H9 (cell line): ENCODE data around the gene HPGD. TPM values are rescaled to one million over a fixed set of nuclear protein-coding genes. Genes with fewer than 3 reads are reported as not detected.

Experiments
- DNase-seq: peaks from one replicate; pipeline ENCODE4 v3.0.0-alpha.2; 2017
- H2AFZ ChIP-seq: one replicate; pipeline ENCODE4 v1.6.1; 2013; ENCODE audit warnings: mild to moderate bottlenecking, low read length, control low read depth, moderate library complexity
- H2AK5ac ChIP-seq: 2 replicates; pipeline ENCODE4 v1.6.1; 2013; ENCODE audit warnings: low read length, control low read depth, mixed read lengths; ENCODE audit not compliant: insufficient read length
- H2BK120ac ChIP-seq: one replicate; pipeline ENCODE4 v1.6.1; 2013; ENCODE audit warnings: low read depth, mild to moderate bottlenecking, low read length, control low read depth, inconsistent platforms; ENCODE audit not compliant: poor library complexity, severe bottlenecking
- H2BK12ac ChIP-seq: 2 replicates; pipeline ENCODE4 v1.6.1; 2013; ENCODE audit warnings: low read length, control low read depth, mixed read lengths, low read depth; ENCODE audit not compliant: insufficient read length
- H2BK15ac ChIP-seq: 2 replicates; pipeline ENCODE4 v1.6.1; 2013; ENCODE audit warnings: low read depth, low read length, control low read depth
- H2BK20ac ChIP-seq: one replicate; pipeline ENCODE4 v1.6.1; 2013; ENCODE audit warnings: low read depth, mild to moderate bottlenecking, low read length, control low read depth, inconsistent platforms; ENCODE audit not compliant: poor library complexity, severe bottlenecking
- H2BK5ac ChIP-seq: 2 replicates; pipeline ENCODE4 v1.6.1; 2013; ENCODE audit warnings: low read length, control low read depth, mixed read lengths; ENCODE audit not compliant: insufficient read length
- H3K14ac ChIP-seq: 2 replicates; pipeline ENCODE4 v1.6.1; 2013; ENCODE audit warnings: low read length, control low read depth; ENCODE audit not compliant: insufficient read depth
- H3K18ac ChIP-seq: 2 replicates; pipeline ENCODE4 v1.6.1; 2013; ENCODE audit warnings: low read depth, mild to moderate bottlenecking, mixed read lengths, low read length, control low read depth; ENCODE audit not compliant: insufficient read length
- H3K23ac ChIP-seq: 2 replicates; pipeline ENCODE4 v1.6.1; 2013; ENCODE audit warnings: low read length, control low read depth, mixed read lengths, low read depth; ENCODE audit not compliant: insufficient read length
- H3K23me2 ChIP-seq: 2 replicates; pipeline ENCODE4 v1.6.1; 2013; ENCODE audit warnings: low read depth, mild to moderate bottlenecking, mixed read lengths, low read length, control low read depth; ENCODE audit not compliant: insufficient read length, poor library complexity, severe bottlenecking
- H3K27ac ChIP-seq: 2 replicates; pipeline ENCODE4 v1.5.1; 2013; ENCODE audit warnings: low read length, control low read depth, mixed read lengths, low read depth; ENCODE audit not compliant: insufficient read length
- H3K27me3 ChIP-seq: 2 replicates; pipeline ENCODE4 v1.6.1; 2013; ENCODE audit warnings: low read length, control low read depth, inconsistent platforms; ENCODE audit not compliant: insufficient read depth
- H3K4ac ChIP-seq: 2 replicates; pipeline ENCODE4 v1.6.1; 2013; ENCODE audit warnings: low read depth, mild to moderate bottlenecking, control low read depth, inconsistent platforms, low read length, moderate library complexity
- H3K4me1 ChIP-seq: 2 replicates; pipeline ENCODE4 v1.6.1; 2013; ENCODE audit warnings: low read length, control low read depth, inconsistent platforms; ENCODE audit not compliant: insufficient read depth
- H3K4me2 ChIP-seq: 2 replicates; pipeline ENCODE4 v1.6.1; 2013; ENCODE audit warnings: low read length, control low read depth, mixed read lengths; ENCODE audit not compliant: insufficient read length, insufficient read depth
- H3K56ac ChIP-seq: 2 replicates; pipeline ENCODE4 v1.6.1; 2013; ENCODE audit warnings: low read depth, mild to moderate bottlenecking, mixed read lengths, low read length, control low read depth; ENCODE audit not compliant: insufficient read length
- H3K79me1 ChIP-seq: 2 replicates; pipeline ENCODE4 v1.6.1; 2013; ENCODE audit warnings: low read depth, mild to moderate bottlenecking, moderate library complexity, low read length, control low read depth, inconsistent platforms; ENCODE audit not compliant: insufficient read depth, poor library complexity, severe bottlenecking
- H3K79me2 ChIP-seq: 2 replicates; pipeline ENCODE4 v1.6.1; 2013; ENCODE audit warnings: low read length, control low read depth, inconsistent platforms; ENCODE audit not compliant: insufficient read depth
- H3K9ac ChIP-seq: 2 replicates; pipeline ENCODE4 v1.6.1; 2013; ENCODE audit warnings: low read length, control low read depth, mixed read lengths; ENCODE audit not compliant: insufficient read length; ENCODE audit errors: extremely low read depth
- H3K9me3 ChIP-seq: one replicate; pipeline ENCODE4 v1.6.1; 2013; ENCODE audit warnings: low read depth, low read length, inconsistent platforms; ENCODE audit not compliant: control insufficient read depth
- H3T11ph ChIP-seq: one replicate; pipeline ENCODE4 v1.6.1; 2013; ENCODE audit warnings: mild to moderate bottlenecking, low read length, control low read depth, inconsistent platforms
- H4K20me1 ChIP-seq: one replicate; pipeline ENCODE4 v1.6.1; 2013; ENCODE audit not compliant: control insufficient read depth, insufficient read length, insufficient read depth
- H4K5ac ChIP-seq: 2 replicates; pipeline ENCODE4 v1.6.1; 2013; ENCODE audit warnings: low read depth, mild to moderate bottlenecking, mixed read lengths, low read length, control low read depth; ENCODE audit not compliant: insufficient read length
- H4K8ac ChIP-seq: replicated peaks from 2 replicates; pipeline ENCODE4 v1.6.1; 2013; ENCODE audit warnings: low read length, control low read depth, mixed read lengths, low read depth; ENCODE audit not compliant: insufficient read length
- H4K91ac ChIP-seq: 2 replicates; pipeline ENCODE4 v1.6.1; 2013; ENCODE audit warnings: low read depth, mild to moderate bottlenecking, moderate library complexity, mixed read lengths, low read length, control low read depth; ENCODE audit not compliant: insufficient read length
- H3K27ac Mint-ChIP-seq, 3 experiments: 2 replicates in 2 of 3; 3 replicates in 1 of 3; pipeline ENCODE4 v1.8.0; 2020 to 2021; ENCODE audit warnings: mixed read lengths in 3 of 3, mild to moderate bottlenecking in 1 of 3, moderate library complexity in 1 of 3
- H3K27me3 Mint-ChIP-seq: 2 replicates; pipeline ENCODE4 v1.8.0; 2021; ENCODE audit warnings: low read depth, mild to moderate bottlenecking, moderate library complexity, mixed read lengths
- H3K36me3 Mint-ChIP-seq, 3 experiments: 2 replicates in 2 of 3; 3 replicates in 1 of 3; pipeline ENCODE4 v1.8.0; 2020 to 2021; ENCODE audit warnings: low read depth in 3 of 3, mixed read lengths in 3 of 3; ENCODE audit not compliant: insufficient read depth in 1 of 3
- H3K4me1 Mint-ChIP-seq, 2 experiments: 2 replicates each; pipeline ENCODE4 v1.8.0; 2020; ENCODE audit warnings: mixed read lengths in 2 of 2
- H3K4me3 Mint-ChIP-seq, 2 experiments: 2 replicates in 1 of 2; 3 replicates in 1 of 2; pipeline ENCODE4 v1.8.0; 2020 to 2021; ENCODE audit warnings: mild to moderate bottlenecking in 2 of 2, mixed read lengths in 2 of 2, moderate library complexity in 1 of 2
- H3K9me3 Mint-ChIP-seq, 2 experiments: 2 replicates in 1 of 2; 3 replicates in 1 of 2; pipeline ENCODE4 v1.8.0; 2020; ENCODE audit warnings: mild to moderate bottlenecking in 2 of 2, mixed read lengths in 2 of 2, moderate library complexity in 1 of 2
- CTCF ChIP-seq: fragments of 200-600 bp; sonication (generic); conservative IDR thresholded peaks from 3 replicates; pipeline ENCODE4 v1.8.0; 2021; ENCODE audit warnings: antibody characterized with exemption, mild to moderate bottlenecking
- WGBS: extraction: QIAGEN DNeasy Blood & Tissue Kit; methylation state at CpG from one replicate; pipeline ENCODE4 v1.1.7; 2013; ENCODE audit warnings: missing lambda C conversion rate, low lambda C conversion rate, mixed read lengths; ENCODE audit not compliant: insufficient read length; ENCODE audit errors: extremely low coverage; 5-methylcytosine and 5-hydroxymethylcytosine counted together
- total RNA-seq: library from RNA; stranded (reverse); gene quantifications from 2 replicates; pipeline ENCODE4 v1.2.1, GENCODE V29; 2021

HPGD gene
- total RNA-seq, 1 experiment from 2014 or later = 16.8 TPM

- no peak overlapping the region for H3K9ac ChIP-seq
- H3K36me3 Mint-ChIP-seq = peaks cover 0 to 22% (median 0%) of the 10 kb centered on the region in 3 experiments; a peak in 2 of 7 replicates
- H4K20me1 ChIP-seq = no peaks in the 10 kb centered on the region
- H3K27me3 Mint-ChIP-seq = no peaks in the 10 kb centered on the region
- no peaks in the 10 kb centered on the region for H3K79me1 ChIP-seq
- peaks cover 8 to 13% of the 10 kb centered on the region in 2 experiments for H3K4me1 Mint-ChIP-seq
- no peaks in the 10 kb centered on the region for H3K4me1 ChIP-seq
- H3T11ph ChIP-seq = no peak overlapping the region
- H2AK5ac ChIP-seq = no peak overlapping the region
- no peak for DNase-seq
- no peak overlapping the region for H2BK120ac ChIP-seq
- no peaks in the 10 kb centered on the region for H3K23me2 ChIP-seq
- H3K18ac ChIP-seq = no peak overlapping the region
- no peaks in the 10 kb centered on the region for H3K9me3 ChIP-seq
- H4K5ac ChIP-seq = no peak overlapping the region
- TF ChIP-seq CTCF = no peak
- no peak overlapping the region for H2BK5ac ChIP-seq
- H3K14ac ChIP-seq = no peak overlapping the region
- no peak overlapping the region for H3K27ac ChIP-seq
- H3K4me2 ChIP-seq = no peak overlapping the region
- H2BK20ac ChIP-seq = no peak overlapping the region
- H3K79me2 ChIP-seq = no peaks in the 10 kb centered on the region
- no peak overlapping the region for H2BK12ac ChIP-seq
- no peak overlapping the region for H3K56ac ChIP-seq
- no peak overlapping the region for H2BK15ac ChIP-seq
- H3K4me3 Mint-ChIP-seq = no peak overlapping the region
- no peaks in the 10 kb centered on the region for H3K9me3 Mint-ChIP-seq
- H3K4ac ChIP-seq = no peak overlapping the region
- H3K27ac Mint-ChIP-seq = no peak overlapping the region
- no peak overlapping the region for H2AFZ ChIP-seq
- WGBS = no CpG with 5 or more reads among the region's 3 CpGs
- no peaks in the 10 kb centered on the region for H3K27me3 ChIP-seq
- H4K91ac ChIP-seq = no peak overlapping the region
- no peak overlapping the region for H3K23ac ChIP-seq
- no peak overlapping the region for H4K8ac ChIP-seq
Observed at GRCh38 chr4:174503079-174503715, 19.1 kb downstream of the HPGD start.
